ENCODE results near the gene AIFM1. TPM values are rescaled to one million over a fixed set of nuclear protein-coding genes. Genes with fewer than 3 reads are reported as not detected.

Gene AIFM1
- total RNA-seq, 2 experiments from 2014 or later = 56.1 to 58.9 TPM

GRCh38 chrX:130083107-130083490 lies 82.5 kb downstream of the AIFM1 start:
- ChIA-PET POLR2A (no interaction called here), CTCF (interaction anchor here (1.6 kb wide), 1 partner anchor 87 kb away, joined by 4 read pairs; no protein-coding TSS in a partner anchor)

DNA sequence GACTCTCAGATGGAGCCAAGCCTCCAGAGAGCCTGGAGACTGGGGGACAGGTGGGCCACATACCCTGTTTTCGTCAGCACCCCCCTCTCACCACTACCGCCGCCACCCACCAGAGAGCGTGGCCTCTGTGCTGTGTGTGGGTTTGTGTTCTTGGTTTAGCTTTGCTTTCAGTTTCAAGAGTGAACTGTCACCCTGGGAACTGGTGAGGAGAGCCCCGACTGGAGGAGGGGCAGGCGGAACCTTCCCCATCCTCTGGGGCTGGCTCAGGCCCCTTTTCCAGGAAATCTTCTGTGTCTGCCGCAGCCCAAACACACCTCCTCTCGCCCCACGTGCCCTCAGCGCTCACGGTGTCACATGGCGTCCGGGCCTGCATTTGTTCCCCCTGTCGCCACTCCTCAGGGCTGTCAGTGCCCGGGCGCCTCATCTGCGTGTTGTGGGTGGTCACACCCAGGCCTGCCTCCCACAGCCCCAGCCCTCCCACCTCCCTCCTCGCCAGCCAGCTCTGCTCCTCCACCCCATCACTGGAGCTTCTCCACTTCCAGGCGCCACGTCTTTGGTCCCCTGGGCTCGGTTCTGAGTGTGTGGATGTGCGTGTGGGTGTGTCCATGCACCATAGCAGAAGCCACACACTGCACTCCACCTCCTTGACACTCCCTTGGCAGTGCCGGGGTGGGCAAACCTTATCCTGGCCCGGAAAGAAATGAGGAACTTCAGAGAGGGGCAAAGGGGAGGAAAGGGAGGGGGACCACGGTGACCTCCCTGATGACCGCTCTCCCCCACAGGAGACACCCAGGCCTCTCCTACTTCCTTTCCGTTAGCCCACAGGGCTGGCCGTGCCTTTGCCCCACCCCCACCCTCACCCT lies 83.2 kb downstream of the AIFM1 start:
- CTCF ChIA-PET = interaction anchor here (0.6 to 3.7 kb wide), 6 partner anchors 10 to 106 kb away, joined by 3 to 59 read pairs (median 4); no protein-coding TSS in a partner anchor
- POLR2A ChIA-PET = interaction anchor here (1.0 to 1.5 kb wide), 2 partner anchors 38 to 94 kb away, joined by 3 to 7 read pairs; no protein-coding TSS in a partner anchor

DNA sequence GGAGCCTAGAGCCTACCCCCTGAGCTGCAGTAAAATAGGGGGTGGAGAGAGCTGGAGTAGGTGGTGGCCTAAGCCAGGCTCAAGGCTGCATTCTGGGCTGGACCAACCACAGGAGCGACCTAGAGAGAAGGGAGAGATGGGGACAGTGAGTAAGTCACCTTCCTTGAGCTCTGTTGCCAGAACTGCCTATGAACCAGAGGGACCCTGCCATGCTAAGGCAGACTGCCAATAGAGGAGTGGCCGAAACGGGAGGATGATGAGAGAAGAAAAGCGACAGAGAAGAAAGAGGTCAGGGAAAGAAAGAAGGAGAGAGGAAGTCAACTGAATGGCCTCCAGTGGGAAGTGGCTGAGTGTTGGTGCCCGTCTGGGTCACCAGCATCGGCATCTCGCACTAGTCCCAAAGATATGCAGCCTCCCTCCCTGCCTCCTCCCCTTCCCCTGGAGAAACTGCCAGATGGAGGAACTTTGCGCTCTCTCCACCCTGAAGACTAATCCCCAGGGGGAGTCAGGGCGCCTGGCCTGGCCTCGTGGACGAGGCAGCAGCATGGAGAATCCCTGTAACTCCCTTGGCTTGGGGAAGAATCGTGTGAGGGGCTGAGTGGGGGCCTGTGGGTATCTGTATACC lies 84.1 kb downstream of the AIFM1 start:
- POLR2A ChIA-PET = interaction anchor here (0.5 to 1.5 kb wide), 3 partner anchors 39 to 295 kb away, joined by 3 to 7 read pairs (median 3); no protein-coding TSS in a partner anchor
- CTCF ChIA-PET = interaction anchor here (1.1 to 3.7 kb wide), 6 partner anchors 16 to 110 kb away, joined by 3 to 59 read pairs (median 4); no protein-coding TSS in a partner anchor

DNA sequence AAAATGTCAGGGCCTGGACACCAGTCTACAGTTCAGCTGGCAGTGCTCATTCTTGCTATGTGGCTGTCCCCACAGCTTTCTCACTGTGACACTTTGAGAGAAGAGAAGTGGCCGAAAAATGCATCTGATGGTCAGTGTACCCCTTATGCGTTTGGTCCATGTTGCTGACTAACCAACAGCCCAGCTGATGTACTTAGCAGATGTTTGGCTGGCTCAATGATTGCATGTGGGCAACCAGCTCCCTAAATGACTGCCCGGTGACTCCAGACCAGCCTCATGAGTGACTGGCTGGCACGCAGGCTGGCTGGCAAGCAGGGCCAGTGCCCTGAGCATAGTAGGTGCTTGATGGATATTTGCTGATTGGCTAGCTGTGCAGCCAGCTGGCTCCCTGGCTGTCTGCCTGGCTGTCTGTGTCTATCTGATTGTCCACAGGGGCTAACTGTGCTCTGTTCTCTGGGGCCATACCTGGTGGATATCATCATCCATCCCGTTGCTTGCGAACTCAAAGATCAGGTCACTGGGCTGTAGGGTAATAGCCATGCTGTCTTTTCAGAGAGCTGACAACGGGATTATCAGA lies 84.8 kb downstream of the AIFM1 start:
- ChIA-PET POLR2A (interaction anchor here (0.5 kb wide), 1 partner anchor 295 kb away, joined by 3 read pairs; no protein-coding TSS in a partner anchor), CTCF (interaction anchor here (1.5 to 3.7 kb wide), 4 partner anchors 38 to 111 kb away, joined by 3 to 59 read pairs (median 18); partner anchors contain the start of gene RAB33A)

- POLR2A ChIA-PET = no interaction called here
- CTCF ChIA-PET = interaction anchor here (0.6 to 3.7 kb wide), 18 partner anchors 8 to 315 kb away, joined by 3 to 59 read pairs (median 4); partner anchors contain the start of gene RAB33A
These were observed 85.7 kb downstream of the AIFM1 start for GRCh38 chrX:130079824-130080406.

Other genes starting within 250 kb of the AIFM1 start
- 10 to 100 TPM; 11.6 to 12.6 TPM for gene BCORL1, start 183.2 kb downstream of the AIFM1 start, total RNA-seq
- gene ELF4, start 55.3 kb downstream of the AIFM1 start, total RNA-seq = 10 to 100 TPM; 21.4 to 22.5 TPM
- gene RAB33A, start 6.1 kb upstream of the AIFM1 start, total RNA-seq = 10 to 100 TPM; 16.4 to 17.3 TPM
- 1 to 10 TPM; 7.1 TPM for gene ZNF280C, start 103.1 kb upstream of the AIFM1 start, total RNA-seq
- 10 to 100 TPM; 14.5 to 15.1 TPM for gene SLC25A14, start 174.1 kb upstream of the AIFM1 start, total RNA-seq
- gene GPR119, start 219.8 kb upstream of the AIFM1 start, total RNA-seq = not detected
- gene RBMX2, start 236.1 kb upstream of the AIFM1 start, total RNA-seq = 10 to 100 TPM; 27.2 to 28.3 TPM